K562 (cell line): ENCODE measurements around the gene NFIC. TPM values are rescaled to one million over a fixed set of nuclear protein-coding genes. Genes with fewer than 3 reads are reported as not detected.
A peak's percentile ranks its signal among the peaks of the same experiment; 100 is the strongest.

Experiments
- BACH1 ChIP-seq: fragments of 200-800 bp; sonication (Bioruptor generic); IDR thresholded peaks from 2 replicates; pipeline ENCODE4 v1.6.1; 2016; ENCODE audit warnings: missing genetic modification characterization, missing compliant biosample characterization
- CLOCK ChIP-seq: fragments of 250-450 bp; sonication (Bioruptor Pico); IDR thresholded peaks from 2 replicates; pipeline ENCODE4 v1.4.0; 2020; ENCODE audit warnings: mild to moderate bottlenecking, moderate library complexity, borderline replicate concordance
- MAFG ChIP-seq: fragments of 450-650 bp; conservative IDR thresholded peaks from 2 replicates; pipeline ENCODE4 v1.6.1; 2016; ENCODE audit warnings: missing genetic modification characterization, missing compliant biosample characterization
- MIER1 ChIP-seq: fragments of 450-650 bp; IDR thresholded peaks from 2 replicates; pipeline ENCODE4 v1.6.1; 2016; ENCODE audit warnings: antibody characterized with exemption, mild to moderate bottlenecking, low read depth
- NCOR1 ChIP-seq: fragments of 450-650 bp; IDR thresholded peaks from 2 replicates; pipeline ENCODE4 v1.6.1; 2016; ENCODE audit warnings: mild to moderate bottlenecking, moderate library complexity
- NR0B1 ChIP-seq: fragments of 450-650 bp; IDR thresholded peaks from one replicate; pipeline ENCODE4 v1.6.1; 2018; ENCODE audit warnings: mild to moderate bottlenecking, moderate library complexity; ENCODE audit not compliant: partially characterized antibody
- RFX1 ChIP-seq: fragments of 450-650 bp; IDR thresholded peaks from 2 replicates; pipeline ENCODE4 v1.6.1; 2016; ENCODE audit warnings: mild to moderate bottlenecking, moderate library complexity
- SMAD1 ChIP-seq: fragments of 150-350 bp; IDR thresholded peaks from 2 replicates; pipeline ENCODE4 v1.6.1; 2014; ENCODE audit warnings: low read length, low read depth; ENCODE audit not compliant: partially characterized antibody
- SMAD4 ChIP-seq: fragments of 250-450 bp; sonication (Bioruptor Pico); conservative IDR thresholded peaks from 2 replicates; pipeline ENCODE4 v1.8.0; 2021; ENCODE audit warnings: inconsistent platforms, mild to moderate bottlenecking, moderate library complexity
- SRSF7 ChIP-seq: fragments of 200-400 bp; formaldehyde crosslinking; optimal IDR thresholded peaks from 2 replicates; pipeline ENCODE3; 2017; ENCODE audit warnings: mild to moderate bottlenecking, low read depth, low read length
- STAT5B ChIP-seq: fragments of 250-450 bp; sonication (Bioruptor Pico); IDR thresholded peaks from 2 replicates; pipeline ENCODE4 v1.8.0; 2021; ENCODE audit warnings: mild to moderate bottlenecking, inconsistent platforms
- TFAM ChIP-seq: fragments of 250-450 bp; sonication (Bioruptor Pico); conservative IDR thresholded peaks from 2 replicates; pipeline ENCODE4 v1.5.0; 2021; ENCODE audit warnings: mild to moderate bottlenecking, moderate library complexity
- TFAP4 ChIP-seq: sonication (generic); formaldehyde crosslinking; IDR thresholded peaks from 2 replicates; pipeline ENCODE4 v1.8.0; 2022; ENCODE audit warnings: missing genetic modification reagents, mild to moderate bottlenecking, moderate library complexity, borderline replicate concordance
- ZBTB9 ChIP-seq: fragments of 450-650 bp; formaldehyde crosslinking; IDR thresholded peaks from 2 replicates; pipeline ENCODE4 v1.4.0; 2020; ENCODE audit warnings: mild to moderate bottlenecking, moderate library complexity
- ZFP91 ChIP-seq: sonication (generic); formaldehyde crosslinking; IDR thresholded peaks from 2 replicates; pipeline ENCODE4 v1.8.0; 2022; ENCODE audit warnings: mild to moderate bottlenecking, missing genetic modification reagents
- ZKSCAN1 ChIP-seq: fragments of 150-350 bp; IDR thresholded peaks from 2 replicates; pipeline ENCODE4 v1.6.1; 2016; ENCODE audit warnings: low read depth, low read length
- ZNF140 ChIP-seq: fragments of 250-450 bp; sonication (Bioruptor Pico); IDR thresholded peaks from 2 replicates; pipeline ENCODE4 v1.8.0; 2021; ENCODE audit warnings: moderate library complexity, mild to moderate bottlenecking, inconsistent platforms
- ZNF3 ChIP-seq: fragments of 250-450 bp; sonication (Bioruptor Pico); IDR thresholded peaks from 2 replicates; pipeline ENCODE4 v1.5.0; 2021; ENCODE audit warnings: mild to moderate bottlenecking, moderate library complexity
- ZNF41 ChIP-seq: fragments of 250-450 bp; sonication (Bioruptor Pico); conservative IDR thresholded peaks from 2 replicates; pipeline ENCODE4 v1.4.0; 2020; ENCODE audit warnings: mild to moderate bottlenecking
- ZNF445 ChIP-seq: fragments of 250-450 bp; sonication (Bioruptor Pico); IDR thresholded peaks from 2 replicates; pipeline ENCODE4 v1.4.0; 2020; ENCODE audit warnings: low read depth, mild to moderate bottlenecking, moderate library complexity
- polyA plus RNA-seq, 8 experiments: library from polyadenylated mRNA; depleted of rRNA in 4 of 8; stranded (reverse) in 5 of 8; unstranded in 3 of 8; fragments of >200 nt; fragmentation: Nextera tagmentation in 2 of 8; fragmentation: Illumina TruSeq in 1 of 8; extraction: Ambion mirVana in 2 of 8; extraction: Trizol in 1 of 8; gene quantifications; 2 replicates each; pipeline versions ENCODE4 v1.2.1 to v1.2.3, GENCODE V29; 2011 to 2014; ENCODE audit warnings: inconsistent platforms in 1 of 8, missing spikeins in 1 of 8
- total RNA-seq, 7 experiments: library from RNA; depleted of rRNA in 6 of 7; stranded (reverse); fragments of >200 nt in 6 of 7; fragmentation: Illumina TruSeq in 2 of 7; extraction: Trizol in 2 of 7; gene quantifications; 2 replicates each; pipeline versions ENCODE4 v1.2.1 to v1.2.3, GENCODE V29; 2011 to 2021; ENCODE audit warnings: low replicate concordance in 1 of 7

Gene NFIC
- total and polyA plus RNA-seq, 9 of the 15 experiments (the other 6 are each of a cell fraction or from before 2014, with no cell fraction given): 0.71 to 62.1 (median 6.9) TPM

GRCh38 chr19:3459089-3459881 is 92.9 kb downstream of the NFIC start (continued):
- TF ChIP-seq RFX1: peak; percentile 72
- no peak for TF ChIP-seq ZBTB9 (CRISPR knock-in tag)
- TF ChIP-seq MAFG (tag): peak; percentile 67
- TF ChIP-seq BACH1 (tag): no peak
- no peak for TF ChIP-seq ZNF140 (CRISPR knock-in tag)
- peak; percentile 34; the same call in 1 of the 2 replicates for TF ChIP-seq NCOR1
- no peak for TF ChIP-seq NR0B1
- TF ChIP-seq MIER1: no peak
- no peak for TF ChIP-seq ZNF445 (CRISPR knock-in tag)
- no peak for TF ChIP-seq ZNF3 (CRISPR knock-in tag)
- no peak for TF ChIP-seq ZKSCAN1
- no peak for TF ChIP-seq CLOCK
- no peak for TF ChIP-seq SRSF7
- TF ChIP-seq SMAD1: no peak
- no peak for TF ChIP-seq STAT5B
- TF ChIP-seq ZFP91: no peak
- TF ChIP-seq TFAP4 (CRISPR knock-in tag): peak; percentile 22; the same call in 1 of the 2 replicates
- peak; percentile 52; the same call in 1 of the 2 replicates for TF ChIP-seq SMAD4 (CRISPR knock-in tag)
- TF ChIP-seq TFAM (CRISPR knock-in tag): no peak
- no peak for TF ChIP-seq ZNF41 (CRISPR knock-in tag)
